Measurements from ENCODE around the gene ID3. TPM values are rescaled to one million over a fixed set of nuclear protein-coding genes. Genes with fewer than 3 reads are reported as not detected.

The ID3 gene
- total RNA-seq, 1 experiment from 2014 or later, result 10.4 TPM

- Histone ChIP-seq H3K27me3 (ENCODE audit: insufficient read depth, low read depth) (no peaks in the 10 kb centered on the region), H3K9me3 (ENCODE audit: insufficient read depth, low read depth) (no peaks in the 10 kb centered on the region), H2AFZ (no peak overlapping the region), H3K4me2 (no peak overlapping the region), H3K4me3 (no peak overlapping the region), H4K20me1 (ENCODE audit: insufficient read depth) (no peaks in the 10 kb centered on the region), H3K4me1 (replicated peaks; ENCODE audit: insufficient read depth) (peaks cover 19% of the 10 kb centered on the region), H3K27ac (no peak overlapping the region), H3K9me2 (ENCODE audit: insufficient read depth) (no peaks in the 10 kb centered on the region), H3F3A (ENCODE audit: insufficient read depth, low read depth) (peaks cover 9% of the 10 kb centered on the region), H3K79me2 (ENCODE audit: low read depth) (no peaks in the 10 kb centered on the region), H3K36me3 (ENCODE audit: low read depth) (no peaks in the 10 kb centered on the region)
- intact Hi-C loops (cut with micrococcal nuclease; ENCODE audit: unreplicated experiment), result no loop called here
- no peak for DNase-seq
- TF ChIP-seq, protein P1, sequence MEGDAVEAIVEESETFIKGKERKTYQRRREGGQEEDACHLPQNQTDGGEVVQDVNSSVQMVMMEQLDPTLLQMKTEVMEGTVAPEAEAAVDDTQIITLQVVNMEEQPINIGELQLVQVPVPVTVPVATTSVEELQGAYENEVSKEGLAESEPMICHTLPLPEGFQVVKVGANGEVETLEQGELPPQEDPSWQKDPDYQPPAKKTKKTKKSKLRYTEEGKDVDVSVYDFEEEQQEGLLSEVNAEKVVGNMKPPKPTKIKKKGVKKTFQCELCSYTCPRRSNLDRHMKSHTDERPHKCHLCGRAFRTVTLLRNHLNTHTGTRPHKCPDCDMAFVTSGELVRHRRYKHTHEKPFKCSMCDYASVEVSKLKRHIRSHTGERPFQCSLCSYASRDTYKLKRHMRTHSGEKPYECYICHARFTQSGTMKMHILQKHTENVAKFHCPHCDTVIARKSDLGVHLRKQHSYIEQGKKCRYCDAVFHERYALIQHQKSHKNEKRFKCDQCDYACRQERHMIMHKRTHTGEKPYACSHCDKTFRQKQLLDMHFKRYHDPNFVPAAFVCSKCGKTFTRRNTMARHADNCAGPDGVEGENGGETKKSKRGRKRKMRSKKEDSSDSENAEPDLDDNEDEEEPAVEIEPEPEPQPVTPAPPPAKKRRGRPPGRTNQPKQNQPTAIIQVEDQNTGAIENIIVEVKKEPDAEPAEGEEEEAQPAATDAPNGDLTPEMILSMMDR (conservative IDR thresholded peaks at IDR 0.05), result no peak
- TF ChIP-seq EZH2 (IDR thresholded peaks at IDR 0.05; ENCODE audit: low read depth), result no peak
- ChIA-PET POLR2A (ENCODE audit: unreplicated experiment) (no interaction called here), CTCF (no interaction called here)
- BruUV-seq (replicated peaks), result no TSS peak
Measured at GRCh38 chr1:23570001-23570691, 10.8 kb upstream of the ID3 start.

- ChIA-PET POLR2A (ENCODE audit: unreplicated experiment) (no interaction called here), CTCF (no interaction called here)
- H3K4me3 ChIP-seq, result no peak overlapping the region
- H3K9me2 ChIP-seq (ENCODE audit: insufficient read depth), result no peaks in the 10 kb centered on the region
- no peaks in the 10 kb centered on the region for H4K20me1 ChIP-seq (ENCODE audit: insufficient read depth)
- H2AFZ ChIP-seq, result no peak overlapping the region
- H3K4me1 ChIP-seq (replicated peaks; ENCODE audit: insufficient read depth), result peaks cover 5% of the 10 kb centered on the region; the same call in 1 of the 2 replicates
- H3K36me3 ChIP-seq (ENCODE audit: low read depth), result no peaks in the 10 kb centered on the region
- intact Hi-C loops (cut with micrococcal nuclease; ENCODE audit: unreplicated experiment), result no loop called here
- TF ChIP-seq EZH2 (IDR thresholded peaks at IDR 0.05; ENCODE audit: low read depth), result no peak
- TF ChIP-seq, protein P1 (conservative IDR thresholded peaks at IDR 0.05), result no peak
- DNase-seq, result no peak
- peaks cover 4% of the 10 kb centered on the region for H3F3A ChIP-seq (ENCODE audit: insufficient read depth, low read depth)
- H3K4me2 ChIP-seq, result no peak overlapping the region
- no peaks in the 10 kb centered on the region for H3K9me3 ChIP-seq (ENCODE audit: insufficient read depth, low read depth)
- H3K79me2 ChIP-seq (ENCODE audit: low read depth), result no peaks in the 10 kb centered on the region
- H3K27me3 ChIP-seq (ENCODE audit: insufficient read depth, low read depth), result no peaks in the 10 kb centered on the region
- no peak overlapping the region for H3K27ac ChIP-seq
- no TSS peak for BruUV-seq (replicated peaks)
Measured at GRCh38 chr1:23568608-23569383, 9.5 kb upstream of the ID3 start.

GRCh38 chr1:23567996-23568607, 8.8 kb upstream of the ID3 start:
- no peaks in the 10 kb centered on the region for H3K36me3 ChIP-seq (ENCODE audit: low read depth)
- DNase-seq, result no peak
- no peak overlapping the region for H3K27ac ChIP-seq
- intact Hi-C loops (cut with micrococcal nuclease; ENCODE audit: unreplicated experiment), result no loop called here
- TF ChIP-seq, protein P1 (conservative IDR thresholded peaks at IDR 0.05), result no peak
- TF ChIP-seq EZH2 (IDR thresholded peaks at IDR 0.05; ENCODE audit: low read depth), result no peak
- H3K4me3 ChIP-seq, result no peak overlapping the region
- H3K9me2 ChIP-seq (ENCODE audit: insufficient read depth), result no peaks in the 10 kb centered on the region
- POLR2A ChIA-PET (ENCODE audit: unreplicated experiment), result no interaction called here
- no peaks in the 10 kb centered on the region for H3K79me2 ChIP-seq (ENCODE audit: low read depth)
- H2AFZ ChIP-seq, result no peak overlapping the region
- no peaks in the 10 kb centered on the region for H3K27me3 ChIP-seq (ENCODE audit: insufficient read depth, low read depth)
- no TSS peak for BruUV-seq (replicated peaks)
- CTCF ChIA-PET, result no interaction called here
- no peaks in the 10 kb centered on the region for H3K9me3 ChIP-seq (ENCODE audit: insufficient read depth, low read depth)
- H3K4me1 ChIP-seq (replicated peaks; ENCODE audit: insufficient read depth), result no peaks in the 10 kb centered on the region
- no peaks in the 10 kb centered on the region for H4K20me1 ChIP-seq (ENCODE audit: insufficient read depth)
- no peak overlapping the region for H3K4me2 ChIP-seq
- H3F3A ChIP-seq (ENCODE audit: insufficient read depth, low read depth), result no peaks in the 10 kb centered on the region

Data from PC-9 (cell line).